Cerebellar nuclear complex (tissue), 1 donor: ENCODE measurements around the gene CLIC1.

Experiments used
- DNase-seq, 2 experiments: peaks; one replicate each; lab custom pipeline; 2025; lab: John Stamatoyannopoulos, UW

The CLIC1 gene

DNA sequence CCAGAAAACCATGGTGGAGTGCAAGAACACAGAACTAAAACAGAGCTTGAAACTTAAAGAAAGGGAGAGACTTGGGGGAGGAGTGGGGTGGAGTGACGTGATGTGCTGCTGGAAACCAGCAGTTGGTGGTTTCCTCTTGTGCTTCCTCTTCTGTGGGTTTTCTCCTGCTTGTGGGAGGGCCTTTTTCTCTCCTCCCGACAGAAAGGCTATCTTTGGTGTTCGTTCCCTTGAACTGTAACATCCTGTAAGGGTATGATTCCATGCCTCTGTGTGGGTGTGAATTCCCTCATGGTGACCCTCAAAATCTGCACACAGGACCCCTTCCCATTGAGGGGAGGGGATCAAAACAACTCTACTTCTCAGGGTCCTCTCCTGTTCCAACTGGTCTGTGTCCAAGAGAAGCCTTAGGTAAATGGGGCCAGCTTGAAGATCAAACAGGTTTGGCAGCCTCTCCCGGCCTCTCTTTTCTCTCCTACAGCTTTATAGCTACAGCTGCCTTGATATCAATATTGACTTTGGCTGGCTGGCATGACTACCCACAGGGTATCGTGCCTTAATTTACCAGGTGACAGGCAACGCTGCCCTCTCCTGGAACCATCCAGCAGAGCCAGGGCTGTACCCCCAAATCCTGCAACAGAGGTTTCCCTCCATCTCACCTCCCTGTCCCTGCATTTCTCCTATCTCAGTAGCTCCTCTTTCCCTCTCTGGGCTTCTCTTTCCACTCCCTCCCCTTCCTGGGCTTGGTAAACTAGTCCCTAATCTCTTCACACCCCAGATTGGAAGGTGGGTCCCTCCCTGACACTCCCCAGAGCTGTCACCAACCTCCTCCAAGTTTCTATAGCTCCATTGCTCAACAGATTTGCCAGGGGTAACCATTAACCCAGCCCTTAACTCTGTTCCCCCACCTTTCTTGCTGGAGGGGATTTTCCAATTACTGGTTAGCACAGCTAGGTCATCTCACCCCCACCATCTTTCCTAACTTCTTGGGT, 2.0 kb upstream of the CLIC1 start:
- DNase-seq = no peak

DNA sequence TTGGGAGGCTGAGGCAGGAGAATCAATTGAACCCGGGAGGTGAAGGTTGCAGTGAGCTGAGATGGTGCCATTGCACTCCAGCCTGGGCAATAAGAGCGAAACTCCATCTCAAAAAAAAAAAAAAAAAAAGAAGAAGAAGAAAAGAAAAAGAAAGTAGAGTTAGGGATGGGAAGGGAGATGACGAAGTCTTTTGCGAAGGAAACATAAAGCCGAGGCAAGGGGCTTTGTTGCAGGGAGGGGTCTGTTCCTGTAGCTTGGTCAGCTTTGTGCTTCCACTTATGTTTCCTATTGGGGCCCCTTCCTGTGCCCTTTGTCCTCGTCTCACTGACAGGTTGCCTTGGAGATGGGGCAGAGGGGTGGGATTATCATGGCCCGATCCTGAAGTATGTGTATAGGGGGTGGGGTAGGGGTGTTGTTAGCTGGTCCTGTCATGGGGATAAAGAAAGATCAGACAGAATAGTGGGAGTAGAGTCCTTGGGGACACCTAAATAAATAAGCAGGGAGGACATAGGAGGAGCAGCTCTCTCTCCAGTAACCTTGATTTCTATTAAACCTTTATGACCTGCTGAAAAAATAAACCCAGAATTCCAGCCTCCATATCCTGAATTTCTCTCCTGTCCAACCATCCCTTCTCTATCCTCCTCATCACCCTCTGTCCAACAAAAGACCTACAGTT, 1.1 kb upstream of the CLIC1 start:
- DNase-seq = no peak

GRCh38 chr6:31736768-31737314, 511 bp upstream of the CLIC1 start:
- DNase-seq = no peak

GRCh38 chr6:31734821-31735406, 1.4 kb downstream of the CLIC1 start:
- DNase-seq = no peak

- DNase-seq = no peak
Measured at GRCh38 chr6:31734247-31734820, 2.0 kb downstream of the CLIC1 start.

DNA sequence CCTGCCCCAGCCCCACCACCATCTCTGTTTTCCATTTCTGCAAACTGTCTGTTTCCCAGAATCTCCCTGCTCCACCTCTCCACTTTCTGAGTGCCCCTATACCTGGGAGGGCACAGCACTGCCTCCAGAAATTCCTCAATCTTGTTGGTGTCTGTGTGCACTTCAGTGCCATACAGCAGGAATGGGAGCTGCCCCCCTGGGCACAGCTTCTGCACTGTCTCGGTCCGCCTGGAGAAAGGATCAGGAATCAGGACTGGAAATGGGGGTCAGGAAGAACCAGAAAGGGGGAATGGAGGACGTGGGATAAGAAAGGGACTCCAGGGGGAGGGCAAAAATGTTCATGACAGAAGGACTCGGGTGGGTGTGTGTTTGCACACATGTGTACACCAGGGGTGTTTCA, 2.6 kb downstream of the CLIC1 start:
- DNase-seq = no peak

GRCh38 chr6:31732029-31732428, 4.3 kb downstream of the CLIC1 start:
- DNase-seq = no peak

GRCh38 chr6:31730631-31731086, 5.7 kb downstream of the CLIC1 start:
- DNase-seq = no peak

GRCh38 chr6:31729979-31730630, 6.2 kb downstream of the CLIC1 start:
- no peak for DNase-seq

DNA sequence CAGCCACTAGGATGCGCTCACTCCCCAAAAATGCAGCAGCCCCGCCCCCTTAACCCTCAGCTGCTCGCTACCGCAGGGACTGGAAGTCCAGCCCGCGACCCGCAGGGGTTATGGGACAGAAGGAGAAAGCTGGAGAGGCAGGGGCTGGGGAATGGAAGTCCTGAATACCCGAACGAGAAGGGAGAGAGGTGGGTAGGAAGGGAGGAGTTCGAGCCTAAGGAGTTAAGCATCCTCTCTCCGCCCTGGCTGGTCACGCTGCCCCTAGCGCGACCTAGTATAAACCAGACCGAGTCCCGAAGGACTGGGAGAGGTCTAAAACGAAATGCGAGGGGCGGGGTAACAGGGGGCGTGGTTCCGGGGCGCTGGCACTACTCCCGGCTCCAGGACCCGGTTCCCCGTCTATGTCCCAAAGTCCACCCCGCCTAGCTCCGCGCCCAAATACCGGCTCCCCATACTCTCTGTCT, 6.8 kb downstream of the CLIC1 start:
- no peak for DNase-seq

- DNase-seq = no peak
Measured at GRCh38 chr6:31728767-31729514, 7.4 kb downstream of the CLIC1 start, which contains the start of gene DDAH2. DDAH2 (minus strand) TSS chr6:31729299; CDS start chr6:31729161, 138 bp downstream.

DNA sequence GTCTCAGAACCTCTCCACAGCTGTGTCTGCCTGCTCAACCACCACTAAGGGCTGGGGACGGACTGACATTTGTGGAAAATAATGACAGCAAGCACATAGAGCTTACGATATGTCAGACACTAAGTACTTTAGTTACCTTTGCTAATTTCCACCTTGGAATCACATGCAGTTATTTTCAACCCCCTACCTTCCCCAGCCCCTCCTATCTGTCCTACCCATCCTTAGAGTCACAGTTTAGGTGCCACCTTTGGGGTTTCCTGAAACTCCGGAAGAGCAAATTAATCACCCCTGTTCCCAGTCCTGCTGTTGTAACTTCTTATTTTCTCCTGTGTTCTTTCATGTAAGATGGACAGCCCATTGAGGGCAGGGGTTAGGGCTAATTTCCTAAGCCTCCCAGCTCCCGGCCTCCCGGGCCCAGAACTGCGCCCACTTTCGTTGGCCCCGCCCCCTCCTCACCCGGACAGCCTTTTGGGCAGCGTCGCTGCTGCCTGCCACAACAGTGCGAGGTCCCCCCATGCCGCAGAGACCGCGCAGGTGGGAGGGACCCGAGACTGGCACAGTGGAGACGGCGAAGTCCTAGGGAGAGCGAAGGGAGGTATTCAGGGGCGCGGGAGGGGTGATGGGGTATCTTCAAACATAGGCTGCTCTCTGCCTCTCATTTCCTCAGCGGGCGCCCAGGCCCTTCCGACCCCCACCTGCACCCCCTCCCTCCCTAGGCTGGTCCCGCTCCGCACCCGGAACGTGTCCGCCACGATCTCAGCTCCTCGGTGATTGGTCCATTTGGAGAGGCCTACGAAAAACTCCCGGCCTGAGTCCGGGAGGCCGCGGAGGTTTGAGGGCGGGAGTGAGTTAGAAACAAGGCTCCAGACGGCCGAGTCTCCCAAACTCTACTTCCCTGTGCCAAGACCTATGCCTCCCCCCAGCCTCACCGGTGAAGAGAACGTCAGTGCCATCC, 8.3 kb downstream of the CLIC1 start:
- no peak for DNase-seq

- DNase-seq = no peak
Measured at GRCh38 chr6:31727034-31727716, 9.2 kb downstream of the CLIC1 start.

DNA sequence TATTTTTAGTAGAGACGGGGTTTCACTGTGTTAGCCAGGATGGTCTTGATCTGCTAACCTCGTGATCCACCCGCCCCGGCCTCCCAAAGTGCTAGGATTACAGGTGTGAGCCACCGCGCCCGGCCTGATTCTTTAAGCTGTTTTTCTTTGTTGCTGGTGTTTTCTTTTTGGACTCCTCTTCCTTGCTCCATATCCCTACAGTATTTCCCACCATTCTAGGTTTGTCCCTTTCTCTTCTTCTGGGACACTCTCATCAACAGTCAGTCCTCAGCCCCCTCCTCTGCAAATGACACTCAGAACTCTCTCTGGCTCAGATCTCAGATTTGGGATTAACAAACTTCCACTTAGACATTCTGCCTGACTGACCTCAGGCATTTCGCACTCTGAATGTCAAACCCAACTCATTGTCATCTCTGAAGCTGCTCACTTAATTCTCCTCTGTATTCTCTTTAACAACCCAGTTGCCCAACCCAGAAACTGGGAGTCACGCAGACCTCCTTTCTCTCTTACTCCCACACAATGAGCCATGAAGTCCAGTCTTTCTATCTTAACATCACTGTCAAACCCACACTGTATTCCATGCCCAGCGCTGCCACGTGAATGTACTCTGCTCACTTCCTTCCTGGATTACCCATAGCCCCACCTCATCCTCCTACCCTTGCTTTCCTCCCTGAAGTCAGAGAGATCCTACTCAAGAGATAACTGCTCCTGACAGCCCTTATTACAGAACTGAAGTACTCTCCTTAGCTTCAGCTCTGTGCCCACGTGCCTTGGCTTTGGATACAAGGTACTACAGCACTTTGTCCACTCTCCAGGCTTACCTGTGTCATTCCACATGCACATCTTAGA, 10.6 kb downstream of the CLIC1 start:
- DNase-seq = no peak

DNA sequence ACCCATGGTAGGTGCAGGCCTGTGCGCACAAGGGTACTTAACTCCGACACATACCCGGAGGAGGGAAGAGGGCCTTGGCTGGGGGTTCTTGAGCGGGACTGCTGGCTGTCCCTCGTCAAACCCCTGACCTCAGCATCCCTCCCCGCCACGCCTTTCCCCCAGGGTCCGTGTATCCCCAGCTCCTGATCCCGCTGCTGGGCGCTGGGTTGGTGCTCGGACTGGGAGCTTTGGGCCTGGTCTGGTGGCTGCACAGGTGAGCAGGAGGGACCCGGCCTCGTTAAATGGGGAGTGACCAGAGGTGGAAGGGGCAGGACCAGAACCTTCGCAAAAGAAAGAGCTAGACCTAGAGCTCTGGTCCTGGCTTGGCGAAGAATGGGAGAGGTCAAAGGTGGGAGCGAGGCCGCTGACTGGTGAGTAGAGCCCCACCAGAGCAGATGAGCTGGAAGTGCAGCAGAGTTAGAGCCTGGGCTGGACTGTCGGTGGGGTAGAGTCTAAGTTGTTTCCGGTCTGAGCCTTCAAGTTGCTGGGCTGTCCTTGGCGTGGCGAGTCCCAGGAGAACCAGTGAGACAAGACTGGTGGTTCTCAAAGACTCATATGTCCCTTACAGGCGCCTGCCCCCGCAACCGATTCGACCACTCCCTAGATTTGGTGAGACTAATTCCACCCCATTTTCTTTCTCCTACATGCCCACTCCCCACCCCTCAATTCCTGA, 12.2 kb downstream of the CLIC1 start:
- DNase-seq = no peak

DNA sequence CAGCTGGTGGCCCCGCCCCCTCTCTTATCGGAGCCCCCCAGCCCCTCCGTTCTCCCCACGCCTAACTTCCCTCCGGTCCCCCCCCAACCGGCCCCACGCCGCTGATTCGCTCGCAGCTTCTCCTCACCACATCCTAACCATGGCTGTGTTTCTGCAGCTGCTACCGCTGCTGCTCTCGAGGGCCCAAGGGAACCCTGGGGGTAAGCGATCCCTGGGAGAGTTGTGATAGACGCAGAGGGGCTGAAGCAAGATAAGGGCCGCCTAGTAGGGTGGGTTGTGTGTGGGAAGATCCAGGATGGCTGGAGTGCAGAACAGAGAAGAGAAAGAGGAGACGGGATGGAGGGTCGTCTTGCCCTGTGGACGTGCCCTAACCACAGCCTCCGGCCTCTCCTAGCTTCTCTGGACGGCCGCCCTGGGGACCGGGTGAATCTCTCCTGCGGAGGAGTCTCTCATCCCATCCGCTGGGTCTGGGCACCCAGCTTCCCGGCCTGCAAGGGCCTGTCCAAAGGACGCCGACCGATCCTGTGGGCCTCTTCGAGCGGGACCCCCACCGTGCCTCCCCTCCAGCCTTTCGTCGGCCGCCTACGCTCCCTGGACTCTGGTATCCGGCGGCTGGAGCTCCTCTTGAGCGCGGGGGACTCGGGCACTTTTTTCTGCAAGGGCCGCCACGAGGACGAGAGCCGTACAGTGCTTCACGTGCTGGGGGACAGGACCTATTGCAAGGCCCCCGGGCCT, 12.9 kb downstream of the CLIC1 start, which contains the start of gene MPIG6B:
TSS of gene MPIG6B (plus strand) at position 129 of the 735 bp plus-strand sequence. CDS start at position 140, 11 bp downstream.
- no peak for DNase-seq
